Small intestine (tissue), 7 donors: ENCODE results near the gene TEX35. TPM values are rescaled to one million over a fixed set of nuclear protein-coding genes. Genes with fewer than 3 reads are reported as not detected.
"Not testable (repeated sequence)": the region's sequence is repeated elsewhere in the genome, so short reads cannot be mapped to it uniquely, and the experiment has no call there.

Source experiments
- DNase-seq, 2 donors: peaks; one replicate each; pipeline versions ENCODE4 v3.0.0 to v3.0.0-alpha.2; 2013
- FAIRE-seq: peaks from 2 replicates; lab custom pipeline; 2012; peaks lifted over from hg19 to GRCh38; lab: Jason Lieb, UNC
- H3K27ac ChIP-seq, 3 donors: one replicate each; pipeline ENCODE4 v1.5.1; 2013; ENCODE audit warnings: low read length in 2 of 3, mild to moderate bottlenecking in 2 of 3, control low read depth in 1 of 3, inconsistent platforms in 1 of 3, low read depth in 1 of 3, moderate library complexity in 1 of 3
- H3K27me3 ChIP-seq, 3 donors: one replicate each; pipeline ENCODE4 v1.6.1; 2013; ENCODE audit warnings: low read length in 3 of 3, inconsistent platforms in 1 of 3; ENCODE audit not compliant: control insufficient read depth in 3 of 3, insufficient read depth in 3 of 3
- H3K36me3 ChIP-seq, 3 donors: one replicate each; pipeline ENCODE4 v1.6.1; 2013; ENCODE audit warnings: low read length in 3 of 3, inconsistent platforms in 1 of 3, low read depth in 1 of 3, mild to moderate bottlenecking in 1 of 3, moderate library complexity in 1 of 3; ENCODE audit not compliant: control insufficient read depth in 3 of 3, insufficient read depth in 2 of 3
- H3K4me1 ChIP-seq, 3 donors: one replicate each; pipeline ENCODE4 v1.6.1; 2013; ENCODE audit warnings: low read length in 2 of 3, inconsistent platforms in 1 of 3, low read depth in 1 of 3, mild to moderate bottlenecking in 1 of 3, moderate library complexity in 1 of 3; ENCODE audit not compliant: control insufficient read depth in 3 of 3, insufficient read depth in 2 of 3
- H3K4me3 ChIP-seq, 3 donors: one replicate each; pipeline ENCODE4 v1.5.1; 2013; ENCODE audit warnings: low read length in 3 of 3, control low read depth in 1 of 3, inconsistent platforms in 1 of 3, low read depth in 1 of 3, mild to moderate bottlenecking in 1 of 3, moderate library complexity in 1 of 3
- H3K9me3 ChIP-seq, 2 donors: one replicate each; pipeline ENCODE4 v1.6.1; 2013; ENCODE audit warnings: low read depth in 1 of 2, low read length in 1 of 2; ENCODE audit not compliant: control insufficient read depth in 2 of 2, insufficient read depth in 1 of 2
- WGBS, 3 donors: extraction: QIAGEN DNeasy Blood & Tissue Kit; methylation state at CpG; one replicate each; pipeline ENCODE4 v1.1.7; 2013; 5-methylcytosine and 5-hydroxymethylcytosine counted together
- polyA plus RNA-seq, 4 donors: library from polyadenylated mRNA; stranded (reverse) in 3 of 4; unstranded in 1 of 4; fragments of 200-250 nt in 3 of 4; fragments of 120-200 nt in 1 of 4; gene quantifications; one replicate each; pipeline versions ENCODE4 v1.2.1 to v1.2.3, GENCODE V29; 2013
- donor health status: healthy with polysubstance abuse.
- donor health status: control.
- donor health status: control.
- donor health status: Bipolar disorder and iron deficiency.
- donor health status: healthy.

TEX35 gene
- polyA plus RNA-seq, 4 donors = 0.04 to 2.5 (median 0.87) TPM

GRCh38 chr1:178555613-178556012 lies 42.7 kb downstream of the TEX35 start:
- not testable (repeated sequence) for H3K27ac ChIP-seq, DNase-seq, H3K27me3 ChIP-seq, H3K36me3 ChIP-seq, H3K4me1 ChIP-seq, H3K4me3 ChIP-seq, FAIRE-seq
- WGBS, 3 donors = 87 to 100% (median 100%) methylated on average over 1 of the region's 1 CpG
- peaks cover 1 to 17% of the 10 kb centered on the region in 2 donors for H3K9me3 ChIP-seq

- H3K27ac ChIP-seq, H3K27me3 ChIP-seq, H3K9me3 ChIP-seq, H3K4me3 ChIP-seq, H3K4me1 ChIP-seq, FAIRE-seq, H3K36me3 ChIP-seq, DNase-seq: not testable (repeated sequence)
- 52 to 65% (median 62%) methylated on average over 5 of the region's 5 CpGs for WGBS, 3 donors
These were observed 45.9 kb downstream of the TEX35 start for GRCh38 chr1:178558816-178559215.

GRCh38 chr1:178560871-178561376 lies 48.0 kb downstream of the TEX35 start:
- no peaks in the 10 kb centered on the region for H3K27me3 ChIP-seq
- no peak for FAIRE-seq
- peaks cover 0 to 6% (median 0%) of the 10 kb centered on the region in 3 donors for H3K4me1 ChIP-seq
- no peaks in the 10 kb centered on the region for H3K36me3 ChIP-seq
- no peaks in the 10 kb centered on the region for H3K9me3 ChIP-seq
- 83 to 87% (median 86%) methylated on average over 8 of the region's 8 CpGs for WGBS, 3 donors
- H3K27ac ChIP-seq = no peak overlapping the region
- no peak overlapping the region for H3K4me3 ChIP-seq
- no peak for DNase-seq

GRCh38 chr1:178563099-178563820 lies 50.4 kb downstream of the TEX35 start:
- 88 to 95% (median 93%) methylated on average over 7 of the region's 7 CpGs for WGBS, 3 donors
- H3K4me3 ChIP-seq = no peak overlapping the region
- H3K27me3 ChIP-seq = no peaks in the 10 kb centered on the region
- DNase-seq (no peak), FAIRE-seq (no peak)
- H3K36me3 ChIP-seq = no peaks in the 10 kb centered on the region
- H3K27ac ChIP-seq = no peak overlapping the region
- H3K4me1 ChIP-seq = peaks cover 0 to 6% (median 0%) of the 10 kb centered on the region in 3 donors
- H3K9me3 ChIP-seq = no peaks in the 10 kb centered on the region

GRCh38 chr1:178564086-178564782 lies 51.3 kb downstream of the TEX35 start:
- WGBS, 3 donors = 19 to 45% (median 32%) methylated on average over 4 of the region's 4 CpGs
- Histone ChIP-seq H3K36me3 (no peaks in the 10 kb centered on the region), H3K4me1 (peaks cover 0 to 6% (median 0%) of the 10 kb centered on the region in 3 donors), H3K4me3 (no peak overlapping the region), H3K9me3 (no peaks in the 10 kb centered on the region), H3K27ac (no peak overlapping the region), H3K27me3 (no peaks in the 10 kb centered on the region)
- no peak for FAIRE-seq
- DNase-seq = peak; percentile 50 to 56

GRCh38 chr1:178564783-178565180 lies 51.9 kb downstream of the TEX35 start:
- no peak for FAIRE-seq
- Histone ChIP-seq H3K9me3 (no peaks in the 10 kb centered on the region), H3K4me3 (no peak overlapping the region), H3K36me3 (no peaks in the 10 kb centered on the region), H3K27ac (no peak overlapping the region), H3K27me3 (no peaks in the 10 kb centered on the region), H3K4me1 (peaks cover 0 to 6% (median 0%) of the 10 kb centered on the region in 3 donors)
- 44 to 79% (median 54%) methylated on average over 2 of the region's 2 CpGs for WGBS, 3 donors
- DNase-seq = no peak

GRCh38 chr1:178565586-178565985 lies 52.7 kb downstream of the TEX35 start:
- 84 to 91% (median 86%) methylated on average over 3 of the region's 3 CpGs for WGBS, 3 donors
- no peak for DNase-seq
- Histone ChIP-seq H3K4me3 (no peak overlapping the region), H3K36me3 (no peaks in the 10 kb centered on the region), H3K9me3 (no peaks in the 10 kb centered on the region), H3K4me1 (peaks cover 0 to 6% (median 0%) of the 10 kb centered on the region in 3 donors), H3K27me3 (no peaks in the 10 kb centered on the region), H3K27ac (no peak overlapping the region)
- FAIRE-seq = no peak

GRCh38 chr1:178566187-178566586 lies 53.3 kb downstream of the TEX35 start:
- no peak for FAIRE-seq
- 88 to 94% (median 91%) methylated on average over 3 of the region's 3 CpGs for WGBS, 3 donors

More at GRCh38 chr1:178566187-178566586, 53.3 kb downstream of the TEX35 start:
- no peaks in the 10 kb centered on the region for H3K36me3 ChIP-seq
- no peak overlapping the region for H3K4me3 ChIP-seq
- H3K4me1 ChIP-seq = peaks cover 0 to 6% (median 0%) of the 10 kb centered on the region in 3 donors
- no peak for DNase-seq
- H3K27ac ChIP-seq = no peak overlapping the region
- H3K9me3 ChIP-seq = no peaks in the 10 kb centered on the region
- no peaks in the 10 kb centered on the region for H3K27me3 ChIP-seq
